Left colon (tissue), 2 donors: ENCODE data around the gene FNDC3B. TPM values are rescaled to one million over a fixed set of nuclear protein-coding genes. Genes with fewer than 3 reads are reported as not detected.

ENCODE experiments used
- ATAC-seq: fragments of 200-7000 bp; cut with Tn5 transposase; one replicate; pipeline ENCODE4 v1.9.1; 2020; ENCODE audit warnings: mild to moderate bottlenecking, moderate library complexity
- DNase-seq, 2 donors: peaks; one replicate each; pipeline ENCODE4 v3.0.0-alpha.2; 2020
- intact Hi-C, 2 donors: fragments of 100-400 bp; cut with DNase I in 1 of 2; cut with micrococcal nuclease in 1 of 2; formaldehyde crosslinking; loops; one replicate each; pipeline versions ENCODE4 v1.11.2 to v1.14.0; 2022; cut with DNase I, micrococcal nuclease
- total RNA-seq, 2 donors: library from RNA; stranded (reverse); fragmentation: NEBNext Ultra II Directional; extraction: Animal tissue kit (Norgen Biotek cat#: 25700); gene quantifications; one replicate each; pipeline ENCODE4 v1.2.1, GENCODE V29; 2021
- donor health status: DM: no; HTN: no; CAD: no.
- donor health status: DM: yes; HTN: yes; CAD: no.

FNDC3B gene
- total RNA-seq, 2 donors from 2014 or later, result 100 to 113 TPM

GRCh38 chr3:172289583-172289982 is 250.2 kb downstream of the FNDC3B start:
- intact Hi-C loops, result no loop called here
- DNase-seq (peak in 1 of 2 donors; percentile 28), ATAC-seq (peak; percentile 54)

- DNase-seq (no peak), ATAC-seq (no peak)
- intact Hi-C loops, result no loop called here
Measured at GRCh38 chr3:172290457-172290856, 251.1 kb downstream of the FNDC3B start.

GRCh38 chr3:172291650-172292049 is 252.3 kb downstream of the FNDC3B start:
- ATAC-seq, result no peak
- DNase-seq, result no peak
- intact Hi-C loops, result no loop called here

- ATAC-seq (no peak), DNase-seq (no peak)
- intact Hi-C loops, result no loop called here
Measured at GRCh38 chr3:172292422-172292821, 253.0 kb downstream of the FNDC3B start.

GRCh38 chr3:172293093-172293492 is 253.7 kb downstream of the FNDC3B start:
- intact Hi-C loops, result no loop called here
- ATAC-seq (no peak), DNase-seq (no peak)

GRCh38 chr3:172294223-172294806 is 254.9 kb downstream of the FNDC3B start:
- intact Hi-C loops, result no loop called here
- DNase-seq (no peak), ATAC-seq (no peak)

GRCh38 chr3:172296248-172296974 is 257.0 kb downstream of the FNDC3B start:
- intact Hi-C loops, result no loop called here
- no peak for DNase-seq
- no peak for ATAC-seq

- no peak for ATAC-seq
- intact Hi-C loops, result no loop called here
- DNase-seq, result no peak
Measured at GRCh38 chr3:172296975-172297332, 257.6 kb downstream of the FNDC3B start.

- intact Hi-C loops, result no loop called here
- ATAC-seq (no peak), DNase-seq (no peak)
Measured at GRCh38 chr3:172298247-172298646, 258.9 kb downstream of the FNDC3B start.

GRCh38 chr3:172300187-172300586 is 260.8 kb downstream of the FNDC3B start:
- DNase-seq, result no peak
- no peak for ATAC-seq
- intact Hi-C loops, result no loop called here

- DNase-seq (no peak), ATAC-seq (no peak)
- intact Hi-C loops, result no loop called here
Measured at GRCh38 chr3:172300862-172301261, 261.5 kb downstream of the FNDC3B start.

GRCh38 chr3:172302203-172302602 is 262.8 kb downstream of the FNDC3B start:
- ATAC-seq, result no peak
- intact Hi-C loops, result no loop called here
- DNase-seq, result no peak

GRCh38 chr3:172303181-172303580 is 263.8 kb downstream of the FNDC3B start:
- ATAC-seq (no peak), DNase-seq (no peak)
- intact Hi-C loops, result no loop called here

- intact Hi-C loops, result no loop called here
- no peak for ATAC-seq
- no peak for DNase-seq
Measured at GRCh38 chr3:172303941-172304558, 264.7 kb downstream of the FNDC3B start.

- intact Hi-C loops, result no loop called here
- peak; percentile 94 for ATAC-seq
- peak in 1 of 2 donors; percentile 61 for DNase-seq
Measured at GRCh38 chr3:172305552-172305951, 266.2 kb downstream of the FNDC3B start.

- DNase-seq (no peak), ATAC-seq (peak; percentile 58)
- intact Hi-C loops, result no loop called here
Measured at GRCh38 chr3:172305974-172306373, 266.6 kb downstream of the FNDC3B start.

GRCh38 chr3:172307141-172307560 is 267.8 kb downstream of the FNDC3B start:
- no peak for DNase-seq
- intact Hi-C loops, result no loop called here
- peak; percentile 29 for ATAC-seq

- intact Hi-C loops, result no loop called here
- ATAC-seq, result no peak
Measured at GRCh38 chr3:172309059-172309458, 269.7 kb downstream of the FNDC3B start.

GRCh38 chr3:172309741-172310427 is 270.5 kb downstream of the FNDC3B start:
- ATAC-seq, result no peak

More at GRCh38 chr3:172309059-172309458, 269.7 kb downstream of the FNDC3B start:
- no peak for DNase-seq

GRCh38 chr3:172310428-172310760 is 271.0 kb downstream of the FNDC3B start:
- intact Hi-C loops, result no loop called here
- no peak for DNase-seq

More at GRCh38 chr3:172309741-172310427, 270.5 kb downstream of the FNDC3B start:
- intact Hi-C loops, result no loop called here
- no peak for DNase-seq

More at GRCh38 chr3:172310428-172310760, 271.0 kb downstream of the FNDC3B start:
- no peak for ATAC-seq
